ENCODE measurements around the gene IL16.

DNA sequence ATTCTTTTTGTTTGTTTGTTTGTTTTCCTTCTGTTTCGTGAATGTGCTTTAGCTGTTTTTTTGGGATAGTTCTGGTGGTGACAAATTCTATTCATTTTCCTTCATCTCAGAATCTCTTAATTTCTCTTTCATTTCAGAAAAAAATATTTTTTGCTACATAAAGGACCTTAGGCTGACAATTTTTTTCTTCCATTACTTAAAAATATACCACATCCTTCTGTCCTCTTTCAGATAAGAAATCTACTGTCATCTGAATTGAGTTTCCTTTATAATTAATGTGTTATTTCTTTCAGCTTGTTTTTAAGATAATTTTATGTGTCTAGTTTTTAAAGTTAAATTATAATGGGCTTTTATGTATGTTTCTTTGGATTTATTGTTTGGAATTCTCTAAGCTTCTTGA, 47.6 kb downstream of the IL16 start:
- TF ChIP-seq, protein P1, sequence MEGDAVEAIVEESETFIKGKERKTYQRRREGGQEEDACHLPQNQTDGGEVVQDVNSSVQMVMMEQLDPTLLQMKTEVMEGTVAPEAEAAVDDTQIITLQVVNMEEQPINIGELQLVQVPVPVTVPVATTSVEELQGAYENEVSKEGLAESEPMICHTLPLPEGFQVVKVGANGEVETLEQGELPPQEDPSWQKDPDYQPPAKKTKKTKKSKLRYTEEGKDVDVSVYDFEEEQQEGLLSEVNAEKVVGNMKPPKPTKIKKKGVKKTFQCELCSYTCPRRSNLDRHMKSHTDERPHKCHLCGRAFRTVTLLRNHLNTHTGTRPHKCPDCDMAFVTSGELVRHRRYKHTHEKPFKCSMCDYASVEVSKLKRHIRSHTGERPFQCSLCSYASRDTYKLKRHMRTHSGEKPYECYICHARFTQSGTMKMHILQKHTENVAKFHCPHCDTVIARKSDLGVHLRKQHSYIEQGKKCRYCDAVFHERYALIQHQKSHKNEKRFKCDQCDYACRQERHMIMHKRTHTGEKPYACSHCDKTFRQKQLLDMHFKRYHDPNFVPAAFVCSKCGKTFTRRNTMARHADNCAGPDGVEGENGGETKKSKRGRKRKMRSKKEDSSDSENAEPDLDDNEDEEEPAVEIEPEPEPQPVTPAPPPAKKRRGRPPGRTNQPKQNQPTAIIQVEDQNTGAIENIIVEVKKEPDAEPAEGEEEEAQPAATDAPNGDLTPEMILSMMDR (IDR thresholded peaks at IDR 0.05) = no peak
- TF ChIP-seq EP300 (IDR thresholded peaks at IDR 0.05) = no peak
